GM18520 (cell line): ENCODE results near the gene SNX17.
A peak's percentile ranks its signal among the peaks of the same experiment; 100 is the strongest.

Source experiments
- ATAC-seq: cut with Tn5 transposase; IDR thresholded peaks from one replicate; pipeline ENCODE4 v1.9.1; 2021; ENCODE audit not compliant: unreplicated experiment

SNX17 gene

GRCh38 chr2:27362678-27363420 lies 7.6 kb upstream of the SNX17 start:
- no peak for ATAC-seq

- no peak for ATAC-seq
Observed at GRCh38 chr2:27363933-27364332, 6.5 kb upstream of the SNX17 start.

GRCh38 chr2:27369471-27370025 lies 868 bp upstream of the SNX17 start:
- ATAC-seq: no peak

GRCh38 chr2:27370816-27371620 lies 602 bp downstream of the SNX17 start:
- ATAC-seq: no peak

GRCh38 chr2:27372937-27373336 lies 2.5 kb downstream of the SNX17 start:
- ATAC-seq: no peak

- ATAC-seq: no peak
Observed at GRCh38 chr2:27373567-27373966, 3.2 kb downstream of the SNX17 start.

- ATAC-seq: no peak
Observed at GRCh38 chr2:27375513-27376099, 5.2 kb downstream of the SNX17 start.

GRCh38 chr2:27376151-27376865 lies 5.9 kb downstream of the SNX17 start:
- no peak for ATAC-seq

- no peak for ATAC-seq
Observed at GRCh38 chr2:27376866-27377617, 6.6 kb downstream of the SNX17 start.

- ATAC-seq: no peak
Observed at GRCh38 chr2:27377618-27378095, 7.2 kb downstream of the SNX17 start.

GRCh38 chr2:27378096-27378808 lies 7.8 kb downstream of the SNX17 start:
- ATAC-seq: no peak

- no peak for ATAC-seq
Observed at GRCh38 chr2:27378809-27379290, 8.4 kb downstream of the SNX17 start.

GRCh38 chr2:27379383-27379835 lies 9.0 kb downstream of the SNX17 start:
- no peak for ATAC-seq

GRCh38 chr2:27379836-27380625 lies 9.6 kb downstream of the SNX17 start:
- ATAC-seq: no peak

GRCh38 chr2:27380626-27381545 lies 10.5 kb downstream of the SNX17 start, which contains the start of gene ZNF513:
ZNF513 (minus strand) TSS chr2:27380734; CDS start chr2:27380526, 208 bp downstream.
- peak; percentile 81 for ATAC-seq

- ATAC-seq: no peak
Observed at GRCh38 chr2:27381577-27382181, 11.3 kb downstream of the SNX17 start.
